ENCODE results near the gene COX20.
"Not testable (repeated sequence)": the region's sequence is repeated elsewhere in the genome, so short reads cannot be mapped to it uniquely, and the experiment has no call there.

The COX20 gene

DNA sequence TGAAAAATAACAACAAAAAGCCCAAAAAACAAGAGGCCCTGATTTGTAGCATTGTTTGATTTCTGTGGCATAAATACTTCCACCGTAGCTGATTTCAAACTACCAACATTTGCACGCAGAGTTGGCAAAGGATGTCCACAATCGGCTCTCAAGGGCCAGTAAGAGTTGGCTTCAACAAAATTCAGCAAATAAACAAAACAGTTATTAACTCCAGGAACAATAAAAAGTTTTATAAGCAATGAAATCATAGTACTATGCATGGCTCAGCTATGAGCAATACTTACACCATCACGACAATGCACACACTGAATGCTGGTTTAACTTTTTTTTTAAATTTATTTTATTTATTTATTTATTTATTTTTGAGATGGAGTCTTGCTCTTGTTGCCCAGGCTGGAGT, 8.7 kb upstream of the COX20 start:
- FAIRE-seq: no peak

DNA sequence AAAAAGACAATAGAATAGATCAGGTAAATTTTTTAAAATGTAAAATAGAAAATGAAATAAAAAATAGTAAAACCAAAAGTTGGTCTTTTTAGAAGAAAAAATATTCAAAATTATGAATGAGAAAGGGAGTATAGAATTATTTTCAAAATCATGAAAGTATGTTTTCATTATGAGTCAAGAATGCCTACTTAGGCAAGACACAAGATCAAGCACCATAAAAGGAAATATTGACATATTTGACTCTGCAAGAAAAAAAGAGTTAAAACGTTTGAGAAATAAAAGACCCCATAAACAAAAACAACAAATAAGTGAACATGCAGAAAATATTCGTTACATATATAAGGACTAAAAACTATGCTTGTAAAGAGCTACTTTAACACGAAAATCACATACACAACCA, 4.8 kb upstream of the COX20 start:
- peak; percentile 70 for FAIRE-seq

DNA sequence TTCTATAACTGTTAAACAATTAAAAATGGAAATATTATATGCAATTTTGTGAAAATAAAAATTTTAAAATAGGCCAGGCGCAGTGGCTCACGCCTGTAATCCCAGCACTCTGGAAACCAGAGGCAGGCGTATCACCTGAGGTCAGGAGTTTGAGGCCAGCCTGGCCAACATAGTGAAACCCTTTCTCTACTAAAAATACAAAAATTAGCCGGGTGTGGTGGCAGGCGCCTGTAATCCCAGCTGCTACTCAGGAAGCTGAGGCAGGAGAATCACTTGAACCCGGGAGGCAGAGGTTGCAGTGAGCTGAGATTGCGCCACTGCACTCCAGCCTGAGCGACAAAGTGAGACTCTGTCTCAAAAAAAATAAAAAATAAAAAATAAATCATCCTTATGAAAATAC, 2.2 kb upstream of the COX20 start:
- not testable (repeated sequence) for FAIRE-seq

DNA sequence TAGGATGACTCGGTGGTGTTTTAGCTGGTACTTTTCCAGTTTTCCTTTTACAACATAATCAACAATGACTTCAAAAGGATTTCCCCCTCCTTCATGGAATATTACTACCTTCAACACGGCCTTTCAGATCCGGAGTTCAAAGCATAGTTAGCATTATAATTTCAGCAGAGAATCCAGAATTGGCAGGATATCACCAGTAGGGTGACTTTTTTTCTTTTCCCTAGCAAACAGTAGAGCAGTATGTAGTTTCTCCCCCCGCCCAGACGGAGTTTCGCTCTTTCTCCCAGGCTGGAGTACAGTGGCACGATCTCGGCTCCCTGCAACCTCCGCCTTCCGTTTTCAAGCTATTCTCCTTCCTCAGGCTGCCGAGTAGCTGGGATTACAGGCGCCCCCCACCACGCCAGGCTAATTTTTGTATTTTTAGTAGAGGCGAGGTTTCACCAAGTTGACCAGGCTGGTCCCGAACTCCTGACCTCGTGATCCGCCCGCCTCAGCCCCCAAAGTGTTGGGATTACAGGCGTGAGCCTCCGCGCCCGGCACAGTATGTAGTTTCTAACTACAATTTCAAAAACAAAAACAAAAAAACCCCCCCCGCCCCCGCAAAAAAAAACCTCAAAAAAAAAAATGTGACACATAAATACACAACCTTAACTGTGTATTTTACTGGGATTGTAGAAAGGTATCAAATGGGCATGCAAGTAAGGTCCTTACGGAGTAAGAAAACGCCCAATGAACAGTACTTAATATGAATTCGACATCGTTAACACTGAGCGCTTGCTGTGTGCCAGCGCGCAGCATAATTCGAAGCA, 1.5 kb upstream of the COX20 start:
- peak; percentile 76 for FAIRE-seq

DNA sequence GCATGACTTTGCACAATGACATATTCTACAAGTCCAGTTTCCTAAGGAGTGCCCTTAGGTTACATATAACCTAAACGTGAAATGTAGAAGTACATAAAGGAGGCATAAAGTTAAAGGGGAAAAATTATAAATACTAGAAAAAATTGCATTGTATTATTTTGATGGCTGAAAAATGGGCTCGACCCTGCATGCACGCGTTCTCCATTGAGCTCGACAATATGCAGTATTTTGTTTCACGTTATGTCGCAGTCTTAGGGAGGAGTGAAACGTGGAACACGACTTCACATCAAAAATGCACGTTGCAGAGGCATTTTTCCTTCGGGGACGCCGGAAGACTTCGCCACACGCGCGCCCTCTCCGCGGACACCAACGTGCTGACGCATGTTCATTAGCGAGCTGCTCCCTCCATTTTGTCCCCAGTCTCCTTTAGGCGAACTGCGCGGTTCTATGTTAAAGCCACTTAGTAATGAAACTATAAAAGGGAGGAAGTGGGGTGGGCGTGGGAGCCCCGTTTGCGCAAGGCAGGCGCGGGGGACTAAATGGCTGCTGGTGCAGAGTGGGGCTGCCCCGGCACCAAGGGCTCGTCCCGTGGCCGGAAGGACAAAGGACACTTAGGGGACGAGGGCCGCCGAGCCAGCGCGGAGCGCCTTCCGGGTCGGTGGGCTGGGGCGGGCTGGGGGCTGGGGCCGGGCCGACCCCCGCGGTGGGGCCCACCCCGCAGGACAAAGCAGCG, 749 bp upstream of the COX20 start:
- peak; percentile 17 for FAIRE-seq

DNA sequence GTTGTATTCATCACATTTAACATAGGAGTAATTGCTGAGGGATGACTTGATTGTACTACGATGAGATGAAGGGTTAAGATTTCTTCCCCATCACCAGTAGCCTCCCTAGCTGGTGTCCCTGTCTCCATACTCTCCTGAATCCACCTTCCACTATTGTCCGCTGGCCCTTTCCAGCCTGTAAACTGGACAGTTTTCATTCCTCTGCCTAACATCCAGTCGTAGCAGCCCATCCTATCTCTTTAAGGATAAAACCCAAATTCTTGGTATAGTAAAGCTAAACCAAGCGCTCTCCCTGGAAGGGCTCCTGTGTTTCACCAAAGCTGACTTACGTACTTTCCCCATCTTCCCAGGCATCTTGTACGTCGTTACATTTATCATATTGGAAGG, 670 bp downstream of the COX20 start:
- no peak for FAIRE-seq

DNA sequence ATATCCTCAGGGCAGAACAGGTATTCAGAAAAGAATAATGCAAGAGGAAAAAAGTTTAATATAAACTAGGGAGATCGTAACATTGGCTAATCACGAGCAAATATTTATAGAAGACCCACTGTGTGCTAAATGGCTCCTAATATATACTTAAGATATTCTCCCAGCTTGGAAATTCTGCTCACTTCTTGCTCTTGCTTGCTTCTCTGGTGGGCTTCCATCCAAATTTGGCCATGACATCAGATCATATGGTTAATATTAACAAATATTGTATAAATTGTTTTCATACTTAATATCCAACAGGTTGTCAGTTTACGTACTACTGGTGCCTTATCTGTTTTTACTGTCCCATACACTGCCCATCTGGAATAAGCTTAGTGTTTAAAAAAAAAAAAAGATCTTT, 1.1 kb downstream of the COX20 start:
- FAIRE-seq: no peak

DNA sequence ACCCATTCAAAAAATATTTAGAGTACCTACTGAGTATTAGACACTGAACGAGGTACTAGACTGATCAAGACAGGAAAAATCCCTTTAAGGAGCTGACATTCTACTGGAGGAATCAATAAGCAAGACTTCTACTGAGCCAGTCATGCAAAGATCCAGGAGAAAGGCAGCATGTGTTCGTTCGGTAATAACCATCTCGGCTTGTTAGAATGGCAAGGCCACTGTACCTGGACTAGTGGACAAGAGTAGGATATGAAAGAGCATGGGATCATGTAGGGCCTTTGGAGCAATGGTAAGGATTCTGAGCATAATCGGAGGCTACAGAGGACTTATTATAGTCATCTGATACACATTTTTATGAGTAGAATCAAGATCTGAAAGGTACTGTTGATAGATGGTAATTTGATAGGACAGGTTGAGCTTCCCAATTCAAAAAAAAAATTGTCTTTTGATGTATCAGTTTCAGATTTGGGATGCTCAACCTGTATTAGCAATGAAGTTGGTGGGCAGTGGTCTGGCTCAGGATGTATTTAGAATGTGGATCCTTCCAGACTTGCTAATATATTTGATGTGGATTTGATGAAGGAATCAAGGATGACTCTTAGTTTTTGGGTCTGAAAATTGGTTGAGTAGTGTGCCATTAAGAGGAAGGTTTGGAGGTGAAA, 2.3 kb downstream of the COX20 start:
- peak; percentile 15 for FAIRE-seq

DNA sequence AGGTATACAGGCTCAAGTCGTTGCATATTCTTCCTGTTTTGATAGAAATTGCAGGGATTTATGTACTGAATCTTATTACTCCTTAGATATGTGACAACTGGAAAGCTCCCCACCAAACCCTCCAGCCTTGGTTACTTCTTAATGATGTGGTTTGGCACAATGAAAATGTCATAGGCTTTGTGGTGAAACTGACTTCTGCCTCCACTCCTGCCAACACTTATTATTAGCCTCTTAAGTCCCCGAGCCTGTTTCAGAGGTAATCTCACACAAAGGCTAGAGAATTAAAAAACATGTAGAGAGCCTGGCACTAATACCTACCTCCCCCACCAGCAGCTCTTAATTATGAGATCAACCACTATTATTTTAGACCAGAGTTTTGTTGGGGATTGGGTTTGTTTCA, 4.2 kb downstream of the COX20 start:
- no peak for FAIRE-seq

DNA sequence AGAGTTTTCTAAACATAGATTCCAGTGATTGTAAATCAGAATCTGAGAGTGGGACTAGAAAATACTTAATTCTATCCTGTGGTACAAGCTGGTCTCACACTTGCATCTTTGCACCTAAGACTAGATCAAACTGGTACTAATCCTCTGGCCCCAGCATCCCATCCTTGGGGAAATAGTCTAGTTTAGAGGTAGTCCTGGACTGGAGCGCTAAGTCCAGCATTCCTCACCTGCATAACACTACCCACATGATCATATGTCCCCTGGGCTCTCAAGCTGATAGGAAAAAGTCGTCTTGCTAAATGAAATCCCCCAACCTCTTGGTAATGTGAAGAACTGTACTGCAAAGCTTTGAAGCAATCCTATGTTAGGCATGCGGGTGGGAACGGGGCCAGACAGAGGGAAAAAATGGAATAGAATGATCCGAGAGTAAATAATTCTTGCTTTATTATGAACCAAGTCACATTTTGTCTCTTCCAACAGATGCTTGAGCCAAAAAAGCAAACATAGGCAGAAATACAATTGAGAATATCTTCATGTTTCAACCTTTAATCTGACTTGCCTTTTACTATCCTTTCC, 4.8 kb downstream of the COX20 start:
- FAIRE-seq: no peak

DNA sequence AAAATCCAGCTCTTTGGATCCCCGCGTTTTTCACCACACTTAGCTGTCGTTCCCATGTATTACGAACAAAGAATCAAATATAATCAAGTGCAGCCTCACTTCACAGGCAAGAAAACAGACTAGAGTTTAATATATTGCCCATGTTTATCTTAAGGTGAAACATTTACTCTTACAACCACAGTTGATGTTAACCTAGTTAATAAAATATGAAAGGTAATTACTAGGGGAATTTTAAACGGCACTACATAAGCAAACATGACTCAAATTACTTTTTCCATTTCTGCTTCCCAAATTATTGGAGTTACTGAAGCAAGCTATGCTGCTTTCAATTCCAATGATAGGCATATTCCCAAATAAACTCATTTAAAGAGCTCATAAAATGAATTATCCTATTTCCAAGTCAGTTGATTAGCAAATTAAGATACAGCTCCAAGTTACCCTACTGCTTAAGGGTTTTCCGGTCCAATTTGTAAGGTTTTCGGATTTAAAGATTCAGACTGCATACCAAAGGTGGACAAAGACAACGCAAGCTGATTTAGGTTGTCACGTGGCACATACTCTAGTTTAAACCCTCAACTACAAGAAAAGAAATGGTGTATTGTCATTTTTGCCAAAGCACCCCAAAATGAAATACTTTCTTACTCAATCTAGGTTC, 5.9 kb downstream of the COX20 start:
- FAIRE-seq: peak; percentile 15

DNA sequence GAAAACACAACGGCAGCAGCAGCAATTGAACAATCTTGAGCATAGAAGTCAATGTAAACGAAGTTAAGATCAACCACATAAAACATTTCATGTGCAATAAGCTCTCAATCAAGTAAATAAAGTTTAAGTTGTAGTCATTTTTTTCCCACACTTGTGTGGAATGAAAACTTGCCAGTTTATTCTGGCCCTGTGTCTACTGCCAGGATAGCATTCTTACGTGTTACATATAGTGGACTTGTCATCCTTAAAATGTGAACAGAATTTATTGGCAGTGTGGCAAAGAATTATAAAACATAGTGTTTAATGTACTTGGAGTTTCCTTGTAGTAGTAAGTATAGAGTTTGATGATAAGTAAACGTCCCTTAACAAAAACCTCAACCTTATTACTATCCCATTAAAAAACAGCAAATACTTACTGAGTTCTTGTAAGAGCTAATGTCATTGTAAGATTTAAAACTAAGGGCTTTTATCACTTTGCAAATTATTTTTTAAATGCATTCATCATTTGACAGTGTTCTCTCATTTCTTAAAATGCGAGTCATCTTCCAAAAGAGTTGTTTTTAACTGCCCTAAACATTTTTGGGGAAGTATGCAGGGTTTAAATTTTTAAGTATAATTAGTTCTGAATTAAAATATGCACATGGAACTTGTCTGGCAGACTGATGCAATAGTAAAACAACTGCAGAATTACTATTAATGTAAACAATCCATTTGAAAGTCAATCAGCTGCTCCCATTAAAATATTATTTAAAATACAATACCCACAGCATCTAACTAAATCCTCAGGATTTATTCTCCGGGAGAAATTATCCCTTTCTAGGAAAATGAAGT, 7.9 kb downstream of the COX20 start:
- peak; percentile 37 for FAIRE-seq

DNA sequence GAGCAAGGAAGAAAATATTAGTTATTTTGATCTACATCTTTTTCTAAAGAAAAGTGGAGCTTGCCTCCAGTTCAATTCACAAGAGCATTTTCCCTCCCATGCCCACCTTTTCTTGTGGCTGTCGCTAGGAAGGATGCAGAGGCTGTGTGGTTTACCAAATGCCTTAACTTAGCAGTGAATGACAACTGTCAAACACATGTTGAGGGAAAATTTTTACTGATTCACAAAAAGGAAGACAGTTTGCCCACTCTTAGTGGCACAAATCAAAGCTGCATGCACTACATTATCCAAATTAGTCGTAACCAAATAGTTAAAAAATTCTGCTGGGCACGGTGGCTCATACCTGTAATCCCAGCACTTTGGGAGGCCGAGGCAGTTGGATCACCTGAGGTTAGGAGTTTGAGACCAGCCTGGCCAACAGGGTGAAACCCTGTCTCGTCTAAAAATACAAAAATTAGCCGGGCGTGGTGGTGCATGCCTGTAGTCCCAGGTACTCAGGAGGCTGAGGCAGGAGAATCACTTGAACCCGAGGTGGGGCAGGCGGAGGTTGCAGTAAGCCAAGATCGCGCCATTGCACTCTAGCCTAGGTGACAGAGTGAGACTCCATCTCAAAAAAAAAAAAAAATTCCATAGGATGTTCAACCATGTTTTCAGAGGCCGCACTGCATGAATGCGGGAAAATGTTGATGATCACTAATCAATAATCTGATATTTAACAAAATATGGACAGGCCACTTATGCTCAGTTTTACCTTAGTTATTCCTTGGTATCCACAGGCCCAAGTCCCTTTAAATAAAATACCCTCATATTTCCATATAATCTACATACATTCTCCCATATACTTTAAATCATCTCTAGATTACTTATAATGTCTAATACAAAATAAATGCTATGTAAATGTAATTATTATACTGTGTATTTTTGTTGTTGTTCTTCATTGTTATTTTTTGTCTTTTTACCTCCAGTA, 9.0 kb downstream of the COX20 start:
- no peak for FAIRE-seq

DNA sequence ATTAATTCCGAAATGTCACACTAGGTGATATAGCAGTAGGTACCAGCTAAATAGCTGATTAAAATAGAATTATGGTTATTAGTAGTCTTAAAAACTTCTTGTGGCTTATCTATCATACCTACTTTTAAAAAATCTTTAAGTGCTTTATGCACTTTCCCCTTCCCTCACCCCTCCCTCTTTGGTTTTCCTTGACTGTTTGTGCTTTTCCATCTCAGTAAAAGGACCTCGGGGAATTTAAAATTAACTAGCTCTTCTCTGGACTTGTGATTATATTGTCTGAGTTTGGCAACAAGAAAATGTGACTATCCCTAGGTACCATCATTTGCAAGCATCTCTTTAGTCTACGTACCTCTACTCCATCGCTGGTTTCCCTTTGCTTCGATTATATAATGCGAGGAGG, 11.2 kb downstream of the COX20 start:
- no peak for FAIRE-seq

DNA sequence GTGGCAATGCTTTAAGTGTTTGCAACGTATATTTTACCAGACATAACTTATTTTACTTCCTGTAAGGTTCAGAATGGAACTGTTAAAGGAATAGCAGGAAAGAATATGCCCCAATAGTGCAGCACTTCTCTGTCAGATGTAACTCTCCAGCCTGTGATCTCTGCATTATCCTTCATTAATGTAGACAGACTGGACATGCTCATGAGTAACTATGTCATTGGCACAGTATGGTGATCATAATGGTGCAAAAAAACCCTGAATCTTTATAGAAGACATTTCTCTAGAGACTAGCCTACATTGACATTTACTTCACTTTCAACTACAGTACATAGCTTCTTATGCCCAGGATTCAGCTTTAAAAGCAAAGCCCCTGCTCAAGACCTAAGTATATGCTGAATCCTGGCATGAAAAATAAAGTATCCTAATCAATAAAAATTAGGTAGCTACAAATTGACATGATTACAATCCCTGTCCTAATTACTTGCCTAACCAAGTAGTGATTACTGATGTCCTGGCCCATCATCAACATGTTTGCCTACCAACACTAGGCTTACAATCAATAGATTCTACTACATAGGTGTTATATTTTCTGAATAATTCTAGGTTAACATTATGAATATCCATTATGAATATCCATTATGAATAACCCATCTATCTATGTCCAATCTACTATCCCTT, 13.9 kb downstream of the COX20 start:
- no peak for FAIRE-seq

DNA sequence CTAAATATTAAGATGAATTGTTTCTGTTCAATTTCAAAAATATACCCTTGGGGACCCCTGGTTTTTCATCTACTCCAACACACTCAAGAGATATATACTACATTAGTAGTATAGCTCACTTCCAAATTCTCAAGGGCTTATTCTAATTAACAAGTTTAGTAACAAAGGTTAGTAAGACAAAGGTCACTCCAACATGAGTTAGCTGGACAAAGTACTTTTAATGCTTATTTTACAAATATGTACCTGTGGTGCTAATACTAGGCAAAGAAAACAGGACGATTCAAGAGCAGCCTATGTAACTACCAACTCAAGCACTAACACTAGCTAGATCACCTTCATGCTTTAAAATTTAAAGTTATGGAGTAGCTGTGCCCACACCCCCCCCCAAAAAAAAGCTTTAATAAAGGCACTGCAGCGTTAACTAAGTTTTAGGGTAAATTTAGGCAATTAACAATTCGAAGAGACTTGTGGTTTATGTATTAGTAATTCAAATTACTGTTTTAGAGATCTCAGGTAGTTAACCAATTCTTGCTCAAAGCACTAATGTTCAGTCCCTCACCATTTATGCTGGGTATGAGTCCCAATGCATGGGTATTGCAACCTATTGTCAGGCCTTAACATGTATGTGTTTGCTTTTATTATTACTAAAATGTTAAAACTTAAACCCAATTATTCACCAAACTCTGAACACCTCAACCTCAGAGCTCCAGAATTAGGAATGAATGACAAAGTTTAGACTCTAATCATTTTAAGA, 14.8 kb downstream of the COX20 start:
- no peak for FAIRE-seq

DNA sequence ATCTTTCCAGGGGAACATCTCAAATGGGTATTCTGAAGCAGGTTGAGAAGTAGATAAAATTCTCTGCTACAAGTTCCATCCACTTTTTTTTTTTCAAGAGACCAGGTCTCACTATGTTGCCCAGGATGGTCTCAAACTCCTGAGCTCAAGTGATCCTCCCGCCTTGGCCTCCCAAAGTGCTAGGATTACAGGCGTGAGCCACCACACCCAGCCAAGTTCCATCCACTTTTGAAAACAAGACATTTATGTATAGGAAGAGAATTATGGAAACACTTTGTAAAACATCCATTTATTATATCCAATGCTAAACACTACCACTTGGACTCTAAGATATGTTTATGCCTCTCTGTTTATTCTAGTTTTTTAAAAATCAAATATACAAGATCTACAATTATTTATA, 15.4 kb downstream of the COX20 start:
- no peak for FAIRE-seq

DNA sequence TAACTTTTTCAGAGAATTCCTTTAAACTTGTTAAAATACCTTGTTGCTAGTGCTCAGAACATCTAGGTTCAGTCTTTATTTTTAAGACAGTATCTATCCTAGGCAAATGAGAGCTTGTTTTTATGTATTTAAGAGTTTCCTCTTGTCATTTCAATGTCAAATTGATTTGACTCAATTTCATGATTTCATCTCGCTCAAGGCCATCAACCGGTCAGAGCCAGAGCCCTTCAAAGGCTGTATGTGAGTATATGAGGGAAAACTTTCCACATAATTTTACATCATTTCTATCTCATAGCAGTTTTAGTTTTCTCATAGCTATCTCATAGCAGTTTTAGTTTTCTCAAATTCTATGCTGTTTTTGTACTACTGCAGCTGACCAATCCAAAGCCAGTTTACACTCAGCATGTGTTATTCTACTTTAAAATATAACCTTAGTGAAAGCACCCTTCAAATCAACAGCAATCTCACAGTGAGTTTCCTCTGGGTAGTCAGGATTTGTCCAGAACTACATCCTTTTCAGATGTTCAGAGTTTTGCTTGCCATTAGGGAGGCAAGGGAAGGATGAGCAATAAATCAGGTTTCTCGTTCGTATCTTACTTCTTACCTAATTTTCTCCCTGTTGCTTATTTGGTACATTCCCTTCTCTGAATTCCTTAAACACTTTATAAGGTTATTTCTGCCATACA, 16.2 kb downstream of the COX20 start:
- FAIRE-seq: no peak

DNA sequence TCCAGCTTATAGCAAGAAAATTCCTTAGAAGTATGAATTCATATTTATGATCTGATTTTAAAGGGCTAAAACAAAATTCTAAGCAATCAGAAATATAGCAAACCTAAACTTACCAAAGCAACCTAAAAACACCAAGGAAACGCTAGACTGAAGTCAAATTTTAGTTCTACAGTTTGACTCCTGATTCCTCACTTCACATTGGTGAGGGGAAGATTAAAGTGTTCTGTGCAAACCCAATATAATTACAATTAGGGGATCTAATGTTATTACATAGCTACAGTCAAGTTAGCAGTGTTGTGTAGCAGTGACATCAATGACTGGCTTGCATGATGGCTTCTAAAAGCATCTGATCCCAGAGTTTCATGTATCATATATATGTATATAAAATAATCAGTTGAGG, 17.2 kb downstream of the COX20 start:
- no peak for FAIRE-seq

Data from G401.6 (cell line).